ENCODE data around the gene TMEM87B.

Gene TMEM87B

DNA sequence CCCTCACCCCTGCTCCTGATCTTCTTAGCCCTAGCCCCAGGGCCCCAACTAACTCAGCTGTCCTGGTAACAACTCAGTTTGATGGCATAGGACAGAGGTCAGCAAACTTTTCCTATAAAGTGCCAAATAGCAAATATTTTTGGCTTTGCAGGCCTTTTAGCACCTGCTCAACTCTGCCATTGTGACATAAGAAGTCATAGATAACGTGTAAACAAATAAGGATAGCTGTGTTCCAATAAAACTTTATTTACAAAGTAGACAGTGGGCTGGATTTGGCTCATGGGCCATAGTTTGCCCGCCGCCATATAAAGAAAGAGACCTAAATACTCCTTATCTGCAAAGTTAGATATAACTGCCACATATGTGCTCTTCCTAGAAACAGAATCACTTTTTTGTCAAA is 27.3 kb upstream of the TMEM87B start:
- peaks cover 36% of the 10 kb centered on the region for H3F3A ChIP-seq (ENCODE audit: insufficient read depth, low read length)
- H3K9ac ChIP-seq (ENCODE audit: low read length): no peak overlapping the region
- H3K4me3 ChIP-seq (ENCODE audit: low read length): no peak overlapping the region
- H3K4me2 ChIP-seq (ENCODE audit: low read depth, low read length): no peak overlapping the region
- no peak overlapping the region for H2AFZ ChIP-seq (ENCODE audit: low read length)
- no peaks in the 10 kb centered on the region for H3K9me3 ChIP-seq (replicated peaks; ENCODE audit: insufficient read depth, low read length)
- DNase-seq: no peak
- H3K27ac ChIP-seq (ENCODE audit: low read length): no peak overlapping the region
- no peaks in the 10 kb centered on the region for H3K36me3 ChIP-seq (replicated peaks; ENCODE audit: insufficient read depth, low read length)
- no peaks in the 10 kb centered on the region for H3K27me3 ChIP-seq (replicated peaks; ENCODE audit: insufficient read depth, low read length)
- H3K9me2 ChIP-seq (replicated peaks; ENCODE audit: insufficient read depth, low read length): no peaks in the 10 kb centered on the region
- H3K4me1 ChIP-seq (ENCODE audit: low read length): peaks cover 45% of the 10 kb centered on the region
- no peaks in the 10 kb centered on the region for H4K20me1 ChIP-seq (ENCODE audit: insufficient read depth, low read length)
- TF ChIP-seq EZH2phosphoT487 (IDR thresholded peaks at IDR 0.05; ENCODE audit: low read length) (no peak), EZH2 (optimal IDR thresholded peaks at IDR 0.05; ENCODE audit: low read depth, low read length) (no peak)
- TF ChIP-seq, protein P1, sequence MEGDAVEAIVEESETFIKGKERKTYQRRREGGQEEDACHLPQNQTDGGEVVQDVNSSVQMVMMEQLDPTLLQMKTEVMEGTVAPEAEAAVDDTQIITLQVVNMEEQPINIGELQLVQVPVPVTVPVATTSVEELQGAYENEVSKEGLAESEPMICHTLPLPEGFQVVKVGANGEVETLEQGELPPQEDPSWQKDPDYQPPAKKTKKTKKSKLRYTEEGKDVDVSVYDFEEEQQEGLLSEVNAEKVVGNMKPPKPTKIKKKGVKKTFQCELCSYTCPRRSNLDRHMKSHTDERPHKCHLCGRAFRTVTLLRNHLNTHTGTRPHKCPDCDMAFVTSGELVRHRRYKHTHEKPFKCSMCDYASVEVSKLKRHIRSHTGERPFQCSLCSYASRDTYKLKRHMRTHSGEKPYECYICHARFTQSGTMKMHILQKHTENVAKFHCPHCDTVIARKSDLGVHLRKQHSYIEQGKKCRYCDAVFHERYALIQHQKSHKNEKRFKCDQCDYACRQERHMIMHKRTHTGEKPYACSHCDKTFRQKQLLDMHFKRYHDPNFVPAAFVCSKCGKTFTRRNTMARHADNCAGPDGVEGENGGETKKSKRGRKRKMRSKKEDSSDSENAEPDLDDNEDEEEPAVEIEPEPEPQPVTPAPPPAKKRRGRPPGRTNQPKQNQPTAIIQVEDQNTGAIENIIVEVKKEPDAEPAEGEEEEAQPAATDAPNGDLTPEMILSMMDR (IDR thresholded peaks at IDR 0.05; ENCODE audit: low read length): no peak
- no peaks in the 10 kb centered on the region for H3K79me2 ChIP-seq (ENCODE audit: low read length)

DNA sequence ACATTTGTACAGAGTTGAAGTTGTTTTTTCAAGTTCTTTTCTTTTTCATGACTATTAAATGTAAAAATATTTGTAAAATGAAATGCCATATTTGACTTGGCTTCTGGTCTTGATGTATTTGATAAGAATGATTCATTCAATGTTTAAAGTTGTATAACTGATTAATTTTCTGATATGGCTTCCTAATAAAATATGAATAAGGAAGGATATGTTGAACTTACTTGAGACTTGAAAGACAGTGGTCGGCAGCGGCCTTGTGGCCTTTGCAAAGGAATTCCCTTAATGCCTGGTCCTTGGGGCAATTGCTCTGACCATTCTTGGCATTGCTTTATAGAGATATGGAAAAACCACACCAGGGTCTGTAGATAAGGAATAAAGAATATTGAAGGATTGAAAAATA is 25.9 kb upstream of the TMEM87B start:
- TF ChIP-seq, protein P1 (IDR thresholded peaks at IDR 0.05; ENCODE audit: low read length): no peak
- no peak for TF ChIP-seq EZH2 (optimal IDR thresholded peaks at IDR 0.05; ENCODE audit: low read depth, low read length)
- TF ChIP-seq EZH2phosphoT487 (IDR thresholded peaks at IDR 0.05; ENCODE audit: low read length): no peak
- no peak overlapping the region for H3K9ac ChIP-seq (ENCODE audit: low read length)
- H3K9me3 ChIP-seq (replicated peaks; ENCODE audit: insufficient read depth, low read length): no peaks in the 10 kb centered on the region
- no peaks in the 10 kb centered on the region for H3K27me3 ChIP-seq (replicated peaks; ENCODE audit: insufficient read depth, low read length)
- no peak for DNase-seq
- H2AFZ ChIP-seq (ENCODE audit: low read length): no peak overlapping the region
- no peaks in the 10 kb centered on the region for H3K9me2 ChIP-seq (replicated peaks; ENCODE audit: insufficient read depth, low read length)
- no peak overlapping the region for H3K4me2 ChIP-seq (ENCODE audit: low read depth, low read length)
- no peaks in the 10 kb centered on the region for H4K20me1 ChIP-seq (ENCODE audit: insufficient read depth, low read length)
- H3K27ac ChIP-seq (ENCODE audit: low read length): no peak overlapping the region
- no peaks in the 10 kb centered on the region for H3K36me3 ChIP-seq (replicated peaks; ENCODE audit: insufficient read depth, low read length)
- no peak overlapping the region for H3K4me3 ChIP-seq (ENCODE audit: low read length)
- peaks cover 35% of the 10 kb centered on the region for H3F3A ChIP-seq (ENCODE audit: insufficient read depth, low read length)
- H3K4me1 ChIP-seq (ENCODE audit: low read length): peaks cover 49% of the 10 kb centered on the region
- H3K79me2 ChIP-seq (ENCODE audit: low read length): no peaks in the 10 kb centered on the region

DNA sequence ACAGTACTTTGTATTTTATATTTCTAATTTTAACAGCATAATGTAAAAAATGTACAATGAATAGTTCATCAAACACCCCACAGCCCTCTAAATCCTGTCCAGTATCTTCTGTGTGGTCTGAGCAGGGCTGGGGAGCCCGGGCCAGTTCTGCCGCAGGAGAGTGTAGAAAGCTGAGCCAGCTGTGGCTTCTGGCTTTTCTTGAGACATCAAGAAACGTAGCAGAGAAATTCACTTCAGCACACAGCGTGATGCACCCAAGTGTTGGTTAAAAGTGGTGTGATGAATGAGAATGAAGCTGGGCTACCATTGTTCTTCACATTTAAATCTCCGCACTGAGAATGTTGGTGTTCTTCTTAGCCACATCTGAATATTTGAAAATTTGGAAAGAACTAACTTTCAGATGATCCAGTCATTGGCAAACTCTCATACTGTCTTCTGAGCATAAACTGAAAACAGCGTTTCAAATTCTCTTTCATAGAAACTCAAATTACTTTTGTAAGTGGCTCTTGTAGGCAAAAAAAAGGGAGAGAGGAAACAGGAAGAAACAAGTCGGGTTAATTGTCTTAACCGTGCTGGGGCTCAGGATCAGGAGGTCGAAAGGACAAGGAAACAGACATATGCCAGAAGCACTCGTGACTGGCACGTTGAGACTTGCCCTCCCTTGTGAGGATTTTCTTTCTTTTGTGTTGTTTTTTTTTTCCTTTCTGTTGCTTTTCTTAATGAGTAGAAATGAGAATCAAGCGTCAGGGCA is 23.4 kb upstream of the TMEM87B start:
- Histone ChIP-seq H3K4me1 (ENCODE audit: low read length) (peaks cover 35% of the 10 kb centered on the region), H3K79me2 (ENCODE audit: low read length) (no peaks in the 10 kb centered on the region), H3F3A (ENCODE audit: insufficient read depth, low read length) (peaks cover 31% of the 10 kb centered on the region), H4K20me1 (ENCODE audit: insufficient read depth, low read length) (no peaks in the 10 kb centered on the region), H3K4me3 (ENCODE audit: low read length) (peak overlapping the region; percentile 30), H2AFZ (ENCODE audit: low read length) (peak overlapping the region; percentile 52), H3K27ac (ENCODE audit: low read length) (peak overlapping the region; percentile 92), H3K9ac (ENCODE audit: low read length) (peak overlapping the region; percentile 56), H3K9me3 (replicated peaks; ENCODE audit: insufficient read depth, low read length) (no peaks in the 10 kb centered on the region), H3K36me3 (replicated peaks; ENCODE audit: insufficient read depth, low read length) (no peaks in the 10 kb centered on the region), H3K4me2 (ENCODE audit: low read depth, low read length) (peak overlapping the region; percentile 85), H3K27me3 (replicated peaks; ENCODE audit: insufficient read depth, low read length) (no peaks in the 10 kb centered on the region), H3K9me2 (replicated peaks; ENCODE audit: insufficient read depth, low read length) (no peaks in the 10 kb centered on the region)
- TF ChIP-seq EZH2phosphoT487 (IDR thresholded peaks at IDR 0.05; ENCODE audit: low read length) (no peak), EZH2 (optimal IDR thresholded peaks at IDR 0.05; ENCODE audit: low read depth, low read length) (no peak)
- TF ChIP-seq, protein P1 (IDR thresholded peaks at IDR 0.05; ENCODE audit: low read length): no peak
- peak; percentile 80 for DNase-seq

Measured in MM.1S (cell line).